Measurements from ENCODE around the gene SMAD2.

The SMAD2 gene

DNA sequence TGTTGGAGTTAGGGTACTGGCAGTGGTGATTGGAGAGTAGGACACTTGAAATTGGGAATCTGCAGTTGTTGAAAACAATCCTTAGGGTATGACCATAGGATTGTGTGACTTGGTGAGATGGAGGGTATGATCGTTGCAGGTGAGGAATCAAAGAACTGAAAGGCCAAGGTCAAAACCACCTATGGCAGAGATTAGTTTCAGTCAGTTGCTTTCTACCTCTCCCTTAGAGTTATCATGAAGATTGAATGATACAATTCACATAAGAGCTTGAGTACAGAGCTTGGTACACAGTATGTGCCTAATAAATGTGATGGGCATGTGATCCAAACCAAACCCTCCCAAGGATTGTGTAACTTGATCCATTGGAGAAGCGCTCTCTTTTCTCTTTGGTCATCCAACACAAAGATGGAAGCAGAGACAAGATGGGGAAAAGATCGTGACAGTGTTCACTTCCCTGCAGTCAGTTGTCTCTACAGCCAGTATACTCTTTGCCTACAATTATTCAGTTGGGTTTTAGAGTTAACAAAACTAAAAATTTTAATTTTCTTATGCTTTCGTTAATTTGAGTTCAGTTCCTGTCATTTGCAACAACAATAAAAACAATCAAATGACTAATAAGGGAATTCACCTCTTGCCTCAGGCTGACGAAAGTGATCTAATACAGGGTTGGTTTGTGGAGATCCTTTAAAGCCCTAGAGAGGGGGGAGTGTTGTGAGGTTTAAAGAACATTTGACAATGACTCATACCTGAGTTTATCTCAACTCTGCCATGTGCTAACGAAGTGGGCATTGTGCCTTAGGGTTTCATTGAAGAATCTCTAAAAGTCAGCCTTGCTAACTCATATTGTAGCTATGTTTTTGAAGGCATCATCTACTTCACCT lies 14.8 kb upstream of the SMAD2 start:
- no peak overlapping the region for H3K9ac ChIP-seq (ENCODE audit: low read length)
- no peak overlapping the region for H3K4me2 ChIP-seq (ENCODE audit: low read length)
- no peaks in the 10 kb centered on the region for H3F3A ChIP-seq (ENCODE audit: insufficient read depth, low read length)
- H3K36me3 ChIP-seq (ENCODE audit: insufficient read depth, low read length): no peaks in the 10 kb centered on the region
- TF ChIP-seq, protein P1, sequence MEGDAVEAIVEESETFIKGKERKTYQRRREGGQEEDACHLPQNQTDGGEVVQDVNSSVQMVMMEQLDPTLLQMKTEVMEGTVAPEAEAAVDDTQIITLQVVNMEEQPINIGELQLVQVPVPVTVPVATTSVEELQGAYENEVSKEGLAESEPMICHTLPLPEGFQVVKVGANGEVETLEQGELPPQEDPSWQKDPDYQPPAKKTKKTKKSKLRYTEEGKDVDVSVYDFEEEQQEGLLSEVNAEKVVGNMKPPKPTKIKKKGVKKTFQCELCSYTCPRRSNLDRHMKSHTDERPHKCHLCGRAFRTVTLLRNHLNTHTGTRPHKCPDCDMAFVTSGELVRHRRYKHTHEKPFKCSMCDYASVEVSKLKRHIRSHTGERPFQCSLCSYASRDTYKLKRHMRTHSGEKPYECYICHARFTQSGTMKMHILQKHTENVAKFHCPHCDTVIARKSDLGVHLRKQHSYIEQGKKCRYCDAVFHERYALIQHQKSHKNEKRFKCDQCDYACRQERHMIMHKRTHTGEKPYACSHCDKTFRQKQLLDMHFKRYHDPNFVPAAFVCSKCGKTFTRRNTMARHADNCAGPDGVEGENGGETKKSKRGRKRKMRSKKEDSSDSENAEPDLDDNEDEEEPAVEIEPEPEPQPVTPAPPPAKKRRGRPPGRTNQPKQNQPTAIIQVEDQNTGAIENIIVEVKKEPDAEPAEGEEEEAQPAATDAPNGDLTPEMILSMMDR (IDR thresholded peaks at IDR 0.05; ENCODE audit: low read length): no peak
- TF ChIP-seq EZH2 (IDR thresholded peaks at IDR 0.05; ENCODE audit: borderline replicate concordance, low read length): no peak
- H3K27me3 ChIP-seq (ENCODE audit: insufficient read depth, low read length): no peaks in the 10 kb centered on the region
- no peaks in the 10 kb centered on the region for H3K79me2 ChIP-seq (ENCODE audit: insufficient read depth, low read length)
- H3K4me3 ChIP-seq (ENCODE audit: low read depth, low read length, poor library complexity, severe bottlenecking): no peak overlapping the region
- H3K4me1 ChIP-seq (ENCODE audit: insufficient read depth, low read length, severe bottlenecking): no peaks in the 10 kb centered on the region
- H2AFZ ChIP-seq (ENCODE audit: low read length): no peak overlapping the region
- no peaks in the 10 kb centered on the region for H3K9me3 ChIP-seq (ENCODE audit: low read length)
- H4K20me1 ChIP-seq (ENCODE audit: insufficient read depth, low read length): no peaks in the 10 kb centered on the region
- no peak overlapping the region for H3K27ac ChIP-seq (ENCODE audit: low read depth, low read length, poor library complexity, severe bottlenecking)
- H3K9me2 ChIP-seq (ENCODE audit: low read depth, low read length): no peaks in the 10 kb centered on the region

DNA sequence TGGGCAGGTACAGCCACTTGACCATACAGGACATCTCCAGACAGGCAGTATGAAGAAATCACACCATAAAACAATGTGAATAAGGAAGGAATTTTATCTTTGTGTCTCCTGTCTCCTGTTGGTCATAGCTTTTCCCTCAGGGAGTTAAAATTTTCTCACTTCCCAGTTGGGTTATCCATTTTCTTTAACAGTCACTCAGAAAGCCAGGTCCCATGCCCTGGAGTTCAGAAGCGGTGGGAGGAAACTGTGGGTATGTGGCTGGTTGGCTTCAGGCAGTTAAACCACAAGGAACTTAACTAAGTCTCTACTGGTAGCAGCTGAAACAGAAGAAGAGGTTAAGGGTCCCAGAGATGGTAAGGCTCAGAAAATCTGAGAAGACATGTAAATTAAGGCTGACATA lies 6.5 kb upstream of the SMAD2 start:
- Histone ChIP-seq H3K4me1 (ENCODE audit: insufficient read depth, low read length, severe bottlenecking) (peaks cover 4% of the 10 kb centered on the region), H3K9ac (ENCODE audit: low read length) (no peak overlapping the region), H4K20me1 (ENCODE audit: insufficient read depth, low read length) (no peaks in the 10 kb centered on the region), H3F3A (ENCODE audit: insufficient read depth, low read length) (no peaks in the 10 kb centered on the region), H3K9me2 (ENCODE audit: low read depth, low read length) (no peaks in the 10 kb centered on the region), H3K4me3 (ENCODE audit: low read depth, low read length, poor library complexity, severe bottlenecking) (no peak overlapping the region), H2AFZ (ENCODE audit: low read length) (no peak overlapping the region), H3K27me3 (ENCODE audit: insufficient read depth, low read length) (no peaks in the 10 kb centered on the region), H3K27ac (ENCODE audit: low read depth, low read length, poor library complexity, severe bottlenecking) (no peak overlapping the region), H3K79me2 (ENCODE audit: insufficient read depth, low read length) (no peaks in the 10 kb centered on the region), H3K4me2 (ENCODE audit: low read length) (no peak overlapping the region), H3K36me3 (ENCODE audit: insufficient read depth, low read length) (no peaks in the 10 kb centered on the region), H3K9me3 (ENCODE audit: low read length) (no peaks in the 10 kb centered on the region)
- no peak for TF ChIP-seq EZH2 (IDR thresholded peaks at IDR 0.05; ENCODE audit: borderline replicate concordance, low read length)
- TF ChIP-seq, protein P1 (IDR thresholded peaks at IDR 0.05; ENCODE audit: low read length): no peak

DNA sequence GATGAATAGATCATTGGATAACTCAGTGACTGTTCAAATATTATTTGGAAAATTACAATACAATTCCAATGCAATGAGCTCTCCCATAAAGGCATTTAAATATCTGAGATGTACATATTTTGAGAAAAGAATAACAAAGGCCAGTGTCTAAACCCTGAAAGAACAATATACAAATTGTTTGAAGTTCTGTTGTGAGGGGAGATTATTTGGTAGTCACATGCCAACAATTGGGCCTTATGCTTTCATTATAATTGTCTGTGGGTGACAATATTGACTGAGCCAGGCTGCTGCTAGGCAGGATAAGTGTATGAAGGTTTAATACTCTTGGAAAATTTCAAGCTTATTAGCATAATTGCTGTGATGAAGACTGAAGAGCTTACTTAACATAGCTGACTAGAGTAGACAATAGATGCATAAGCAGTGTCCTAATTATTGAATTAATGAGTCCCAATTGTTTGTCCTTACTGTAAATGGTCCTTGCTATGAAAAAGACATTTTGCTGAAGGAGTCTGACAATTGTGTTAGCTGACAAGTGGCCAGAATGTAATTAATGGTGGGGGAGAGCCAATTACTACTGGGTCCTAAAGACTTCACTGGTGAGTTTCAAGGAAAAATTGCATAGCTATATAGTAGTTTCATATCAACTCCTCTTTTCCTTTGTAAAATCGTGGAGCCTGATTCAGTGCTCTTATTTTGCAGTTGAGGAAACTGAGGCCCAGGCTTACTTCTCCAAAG lies 5.0 kb upstream of the SMAD2 start:
- no peaks in the 10 kb centered on the region for H3K79me2 ChIP-seq (ENCODE audit: insufficient read depth, low read length)
- H2AFZ ChIP-seq (ENCODE audit: low read length): no peak overlapping the region
- no peak overlapping the region for H3K27ac ChIP-seq (ENCODE audit: low read depth, low read length, poor library complexity, severe bottlenecking)
- TF ChIP-seq EZH2 (IDR thresholded peaks at IDR 0.05; ENCODE audit: borderline replicate concordance, low read length): no peak
- H3K4me3 ChIP-seq (ENCODE audit: low read depth, low read length, poor library complexity, severe bottlenecking): no peak overlapping the region
- H3F3A ChIP-seq (ENCODE audit: insufficient read depth, low read length): no peaks in the 10 kb centered on the region
- H3K9me3 ChIP-seq (ENCODE audit: low read length): no peaks in the 10 kb centered on the region
- no peaks in the 10 kb centered on the region for H3K36me3 ChIP-seq (ENCODE audit: insufficient read depth, low read length)
- no peaks in the 10 kb centered on the region for H3K27me3 ChIP-seq (ENCODE audit: insufficient read depth, low read length)
- H3K4me2 ChIP-seq (ENCODE audit: low read length): no peak overlapping the region
- peaks cover 10% of the 10 kb centered on the region for H3K4me1 ChIP-seq (ENCODE audit: insufficient read depth, low read length, severe bottlenecking)
- H3K9ac ChIP-seq (ENCODE audit: low read length): no peak overlapping the region
- no peaks in the 10 kb centered on the region for H4K20me1 ChIP-seq (ENCODE audit: insufficient read depth, low read length)
- H3K9me2 ChIP-seq (ENCODE audit: low read depth, low read length): no peaks in the 10 kb centered on the region
